ENCODE results near the gene RANBP9. TPM values are rescaled to one million over a fixed set of nuclear protein-coding genes. Genes with fewer than 3 reads are reported as not detected.
A peak's percentile ranks its signal among the peaks of the same experiment; 100 is the strongest.

The RANBP9 gene
- total and polyA plus RNA-seq, 9 of the 15 experiments (the other 6 are each of a cell fraction or from before 2014, with no cell fraction given), result 27.5 to 130 (median 61.5) TPM

GRCh38 chr6:13574149-13574570 is 137.5 kb downstream of the RANBP9 start (continued):
- TF ChIP-seq RCOR1 (IDR thresholded peaks at IDR 0.05; ENCODE audit: borderline replicate concordance in 1 of 2, low read depth in 2 of 2, low read length in 2 of 2) (peak in 1 of 2 experiments; percentile 39; a peak in 1 of 4 replicates), SNRNP70 (optimal IDR thresholded peaks at IDR 0.05; ENCODE audit: low read depth, low read length) (no peak), GTF2F1 (IDR thresholded peaks at IDR 0.05; ENCODE audit: low read depth, low read length) (0 out of 2 replicates have a peak, but pooled peaks have one; percentile 28), ZNF668 (CRISPR knock-in tag; IDR thresholded peaks at IDR 0.05) (no peak), ATF7 (IDR thresholded peaks at IDR 0.05) (peak; percentile 59; the same call in 1 of the 2 replicates), GATAD2B (IDR thresholded peaks at IDR 0.05; ENCODE audit: borderline replicate concordance) (peak; percentile 88; the same call in 1 of the 2 replicates), DIDO1 (tag; IDR thresholded peaks at IDR 0.05; ENCODE audit: low read depth) (no peak), ZNF511 (CRISPR knock-in tag; IDR thresholded peaks at IDR 0.05) (0 out of 2 replicates have a peak, but pooled peaks have one; percentile 16), RAD21 (CRISPR knock-in tag; conservative IDR thresholded peaks at IDR 0.05 in 1 of 2, IDR thresholded peaks at IDR 0.05 in 1 of 2) (peak; percentile 59 to 66), SAFB (IDR thresholded peaks at IDR 0.05; ENCODE audit: borderline replicate concordance, low read depth, low read length) (0 out of 2 replicates have a peak, but pooled peaks have one; percentile 27), ILF3 (IDR thresholded peaks at IDR 0.05; ENCODE audit: borderline replicate concordance) (peak; percentile 91), STAG1 (CRISPR knock-in tag; IDR thresholded peaks at IDR 0.05; ENCODE audit: borderline replicate concordance) (peak; percentile 30; the same call in 1 of the 2 replicates), GABPB1 (CRISPR knock-in tag; IDR thresholded peaks at IDR 0.05) (no peak), TEAD1 (CRISPR knock-in tag; IDR thresholded peaks at IDR 0.05) (peak in 1 of 2 experiments; percentile 67; a peak in 2 of 4 replicates), ZBTB7A (IDR thresholded peaks at IDR 0.05; ENCODE audit: borderline replicate concordance, control insufficient read depth, low read depth, low read length) (peak; percentile 90), RBM25 (IDR thresholded peaks at IDR 0.05; ENCODE audit: low read depth, low read length, severe bottlenecking) (peak; percentile 98)
- TF ChIP-seq, protein P1, sequence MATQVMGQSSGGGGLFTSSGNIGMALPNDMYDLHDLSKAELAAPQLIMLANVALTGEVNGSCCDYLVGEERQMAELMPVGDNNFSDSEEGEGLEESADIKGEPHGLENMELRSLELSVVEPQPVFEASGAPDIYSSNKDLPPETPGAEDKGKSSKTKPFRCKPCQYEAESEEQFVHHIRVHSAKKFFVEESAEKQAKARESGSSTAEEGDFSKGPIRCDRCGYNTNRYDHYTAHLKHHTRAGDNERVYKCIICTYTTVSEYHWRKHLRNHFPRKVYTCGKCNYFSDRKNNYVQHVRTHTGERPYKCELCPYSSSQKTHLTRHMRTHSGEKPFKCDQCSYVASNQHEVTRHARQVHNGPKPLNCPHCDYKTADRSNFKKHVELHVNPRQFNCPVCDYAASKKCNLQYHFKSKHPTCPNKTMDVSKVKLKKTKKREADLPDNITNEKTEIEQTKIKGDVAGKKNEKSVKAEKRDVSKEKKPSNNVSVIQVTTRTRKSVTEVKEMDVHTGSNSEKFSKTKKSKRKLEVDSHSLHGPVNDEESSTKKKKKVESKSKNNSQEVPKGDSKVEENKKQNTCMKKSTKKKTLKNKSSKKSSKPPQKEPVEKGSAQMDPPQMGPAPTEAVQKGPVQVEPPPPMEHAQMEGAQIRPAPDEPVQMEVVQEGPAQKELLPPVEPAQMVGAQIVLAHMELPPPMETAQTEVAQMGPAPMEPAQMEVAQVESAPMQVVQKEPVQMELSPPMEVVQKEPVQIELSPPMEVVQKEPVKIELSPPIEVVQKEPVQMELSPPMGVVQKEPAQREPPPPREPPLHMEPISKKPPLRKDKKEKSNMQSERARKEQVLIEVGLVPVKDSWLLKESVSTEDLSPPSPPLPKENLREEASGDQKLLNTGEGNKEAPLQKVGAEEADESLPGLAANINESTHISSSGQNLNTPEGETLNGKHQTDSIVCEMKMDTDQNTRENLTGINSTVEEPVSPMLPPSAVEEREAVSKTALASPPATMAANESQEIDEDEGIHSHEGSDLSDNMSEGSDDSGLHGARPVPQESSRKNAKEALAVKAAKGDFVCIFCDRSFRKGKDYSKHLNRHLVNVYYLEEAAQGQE (IDR thresholded peaks at IDR 0.05; ENCODE audit: borderline replicate concordance), result peak; percentile 57
- TF ChIP-seq, protein P1 (CRISPR knock-in tag; IDR thresholded peaks at IDR 0.05; ENCODE audit: low read depth), result no peak

Measured in K562 (cell line).